WTC11 (cell line): ENCODE data around the gene SYNM. TPM values are rescaled to one million over a fixed set of nuclear protein-coding genes. Genes with fewer than 3 reads are reported as not detected.

Experiments used
- ATAC-seq: fragments of 200-7000 bp; cut with Tn5 transposase; 2 replicates; pipeline ENCODE4 v1.10.0; 2021; ENCODE audit warnings: mild to moderate bottlenecking, moderate library complexity
- CTCF ChIA-PET: fragments of 300-600 bp; sonication (Branson Sonifier 250); formaldehyde crosslinking; loops from one replicate; lab custom pipeline; 2021; ENCODE audit warnings: antibody characterized with exemption; lab: Charles Lee
- POLR2A ChIA-PET: fragments of 350-600 bp; sonication (Branson Sonifier 250); formaldehyde crosslinking; loops from one replicate; lab custom pipeline; 2021; ENCODE audit warnings: antibody characterized with exemption; lab: Charles Lee
- DNase-seq: peaks from one replicate; pipeline ENCODE4 v3.0.0; 2021; ENCODE audit warnings: low spot score
- H3K27ac Mint-ChIP-seq: 2 replicates; pipeline ENCODE4 v1.8.0; 2021; ENCODE audit warnings: mixed read lengths
- H3K27me3 Mint-ChIP-seq: 2 replicates; pipeline ENCODE4 v1.8.0; 2021; ENCODE audit warnings: low read depth, mild to moderate bottlenecking, moderate library complexity, mixed read lengths
- H3K36me3 Mint-ChIP-seq: 2 replicates; pipeline ENCODE4 v1.8.0; 2021; ENCODE audit warnings: mixed read lengths
- H3K4me1 Mint-ChIP-seq: 2 replicates; pipeline ENCODE4 v1.8.0; 2022; ENCODE audit warnings: mixed read lengths
- H3K4me3 Mint-ChIP-seq: 2 replicates; pipeline ENCODE4 v1.8.0; 2021; ENCODE audit warnings: mild to moderate bottlenecking, moderate library complexity, mixed read lengths
- H3K9me3 Mint-ChIP-seq: 2 replicates; pipeline ENCODE4 v1.8.0; 2021; ENCODE audit warnings: mixed read lengths
- ATF3 ChIP-seq: sonication (generic); formaldehyde crosslinking; conservative IDR thresholded peaks from 2 replicates; pipeline ENCODE4 v1.8.1; 2022; ENCODE audit warnings: mild to moderate bottlenecking, missing genetic modification reagents
- CREM ChIP-seq: sonication (generic); formaldehyde crosslinking; IDR thresholded peaks from 2 replicates; pipeline ENCODE4 v1.8.1; 2022; ENCODE audit warnings: mild to moderate bottlenecking, missing genetic modification reagents, moderate library complexity
- CTCF ChIP-seq: fragments of 200-600 bp; IDR thresholded peaks from 2 replicates; pipeline ENCODE4 v1.8.0; 2022; ENCODE audit warnings: antibody characterized with exemption
- ERG ChIP-seq: fragments of 250-450 bp; sonication (Bioruptor Pico); IDR thresholded peaks from 2 replicates; pipeline ENCODE4 v1.8.0; 2021; ENCODE audit warnings: mild to moderate bottlenecking
- ETV6 ChIP-seq: sonication (generic); formaldehyde crosslinking; IDR thresholded peaks from 2 replicates; pipeline ENCODE4 v1.8.1; 2022; ENCODE audit warnings: mild to moderate bottlenecking, missing genetic modification reagents
- FOXJ3 ChIP-seq: sonication (generic); formaldehyde crosslinking; IDR thresholded peaks from 2 replicates; pipeline ENCODE4 v1.9.0; 2021; ENCODE audit warnings: missing genetic modification reagents, mild to moderate bottlenecking, borderline replicate concordance
- HMGXB4 ChIP-seq: sonication (generic); formaldehyde crosslinking; IDR thresholded peaks from 2 replicates; pipeline ENCODE4 v1.8.1; 2023; ENCODE audit warnings: mild to moderate bottlenecking, moderate library complexity, missing genetic modification reagents
- IRF1 ChIP-seq: sonication (generic); formaldehyde crosslinking; IDR thresholded peaks from 2 replicates; pipeline ENCODE4 v1.8.0; 2023; ENCODE audit warnings: missing genetic modification reagents
- IRF2 ChIP-seq: sonication (generic); formaldehyde crosslinking; IDR thresholded peaks from 2 replicates; pipeline ENCODE4 v1.8.0; 2022; ENCODE audit warnings: low read depth, missing genetic modification reagents, borderline replicate concordance
- MAX ChIP-seq: sonication (generic); formaldehyde crosslinking; IDR thresholded peaks from 2 replicates; pipeline ENCODE4 v1.8.0; 2022; ENCODE audit warnings: mild to moderate bottlenecking, missing genetic modification reagents
- NFE2L1 ChIP-seq: sonication (generic); formaldehyde crosslinking; IDR thresholded peaks from 2 replicates; pipeline ENCODE4 v1.8.1; 2023; ENCODE audit warnings: missing genetic modification reagents
- NFYB ChIP-seq: sonication (generic); formaldehyde crosslinking; conservative IDR thresholded peaks from 2 replicates; pipeline ENCODE4 v1.8.0; 2022; ENCODE audit warnings: low read depth, missing genetic modification reagents
- RORB ChIP-seq: fragments of 250-450 bp; sonication (Bioruptor Pico); IDR thresholded peaks from 2 replicates; pipeline ENCODE4 v1.9.0; 2021; ENCODE audit warnings: mild to moderate bottlenecking
- TCF7 ChIP-seq: sonication (generic); formaldehyde crosslinking; IDR thresholded peaks from 2 replicates; pipeline ENCODE4 v1.8.0; 2022; ENCODE audit warnings: mild to moderate bottlenecking, low read depth, missing genetic modification reagents, moderate library complexity
- ZBTB21 ChIP-seq: sonication (generic); formaldehyde crosslinking; IDR thresholded peaks from 2 replicates; pipeline ENCODE4 v1.8.1; 2023; ENCODE audit warnings: mild to moderate bottlenecking, missing genetic modification reagents, borderline replicate concordance
- ZNF317 ChIP-seq: sonication (generic); formaldehyde crosslinking; IDR thresholded peaks from 2 replicates; pipeline ENCODE4 v1.8.1; 2023; ENCODE audit warnings: low read depth, mild to moderate bottlenecking, moderate library complexity, missing genetic modification reagents, borderline replicate concordance
- ZNF425 ChIP-seq: fragments of 250-450 bp; sonication (Bioruptor Pico); conservative IDR thresholded peaks from 2 replicates; pipeline ENCODE4 v1.9.0; 2021; ENCODE audit warnings: mild to moderate bottlenecking
- ZNF532 ChIP-seq: fragments of 250-450 bp; sonication (Bioruptor Pico); IDR thresholded peaks from 2 replicates; pipeline ENCODE4 v1.9.0; 2021; ENCODE audit warnings: mild to moderate bottlenecking, borderline replicate concordance
- total RNA-seq: library from RNA; stranded (reverse); gene quantifications from 3 replicates; pipeline ENCODE4 v1.2.3, GENCODE V29; 2021

The SYNM gene
- total RNA-seq, 1 experiment from 2014 or later: 2.2 TPM

- TF ChIP-seq CREM (CRISPR knock-in tag) (no peak), HMGXB4 (CRISPR knock-in tag) (no peak)
- TF ChIP-seq, all 79 proteins: peak for 0
These were observed 13.9 kb upstream of the SYNM start (continued) for GRCh38 chr15:99090938-99091337.

- DNase-seq: no peak
- no peak for ATAC-seq
- peaks cover 19% of the 10 kb centered on the region for H3K4me1 Mint-ChIP-seq
- ChIA-PET CTCF (interaction anchor here (1.0 kb wide), 1 partner anchor 8 kb away, joined by 5 read pairs; no protein-coding TSS in a partner anchor), POLR2A (no interaction called here)
- no peak overlapping the region for H3K27ac Mint-ChIP-seq
- H3K27me3 Mint-ChIP-seq: peaks cover 2% of the 10 kb centered on the region; the same call in 1 of the 2 replicates
- no peak overlapping the region for H3K4me3 Mint-ChIP-seq
- H3K9me3 Mint-ChIP-seq: peaks cover 10% of the 10 kb centered on the region
- H3K36me3 Mint-ChIP-seq: no peaks in the 10 kb centered on the region
- TF ChIP-seq FOXJ3 (CRISPR knock-in tag) (no peak), CTCF (no peak), RORB (no peak), CREM (CRISPR knock-in tag) (no peak), TCF7 (CRISPR knock-in tag) (no peak), IRF1 (CRISPR knock-in tag) (no peak), ZNF317 (no peak), ZBTB21 (CRISPR knock-in tag) (no peak), IRF2 (CRISPR knock-in tag) (no peak), ERG (CRISPR knock-in tag) (no peak), ETV6 (CRISPR knock-in tag) (no peak), ZNF532 (CRISPR knock-in tag) (no peak), ATF3 (CRISPR knock-in tag) (no peak), ZNF425 (CRISPR knock-in tag) (no peak), MAX (no peak), NFE2L1 (no peak), NFYB (CRISPR knock-in tag) (no peak)
These were observed 12.2 kb upstream of the SYNM start for GRCh38 chr15:99092554-99093172.
